HG03442 (cell line): ENCODE data around the gene CTSD.
"Not testable (repeated sequence)": the region's sequence is repeated elsewhere in the genome, so short reads cannot be mapped to it uniquely, and the experiment has no call there.

Source experiments
- ATAC-seq: cut with Tn5 transposase; IDR thresholded peaks from one replicate; pipeline ENCODE4 v1.9.1; 2021; ENCODE audit warnings: mild to moderate bottlenecking, moderate library complexity; ENCODE audit not compliant: unreplicated experiment

Gene CTSD

DNA sequence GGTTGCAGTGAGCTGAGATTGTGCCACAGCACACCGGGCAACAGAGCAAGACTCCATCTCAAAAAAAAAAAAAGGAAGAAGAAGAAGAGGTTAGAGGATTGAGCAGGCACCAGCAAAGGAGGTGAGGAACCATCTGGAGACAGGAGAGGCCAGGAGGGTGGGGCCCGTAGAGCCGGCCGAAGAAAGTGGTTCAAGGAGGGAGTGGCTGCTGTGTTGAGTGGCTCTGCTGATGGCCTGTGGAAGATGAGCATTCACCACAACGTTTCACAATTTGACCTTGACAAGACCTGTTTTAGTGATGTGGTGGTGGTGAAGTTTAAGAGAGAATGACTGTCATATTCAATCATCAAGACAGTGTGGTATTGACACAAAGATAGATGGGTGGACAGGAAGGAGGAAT is 6.8 kb upstream of the CTSD start:
- ATAC-seq: no peak

GRCh38 chr11:1770061-1770460 is 6.3 kb upstream of the CTSD start:
- no peak for ATAC-seq

DNA sequence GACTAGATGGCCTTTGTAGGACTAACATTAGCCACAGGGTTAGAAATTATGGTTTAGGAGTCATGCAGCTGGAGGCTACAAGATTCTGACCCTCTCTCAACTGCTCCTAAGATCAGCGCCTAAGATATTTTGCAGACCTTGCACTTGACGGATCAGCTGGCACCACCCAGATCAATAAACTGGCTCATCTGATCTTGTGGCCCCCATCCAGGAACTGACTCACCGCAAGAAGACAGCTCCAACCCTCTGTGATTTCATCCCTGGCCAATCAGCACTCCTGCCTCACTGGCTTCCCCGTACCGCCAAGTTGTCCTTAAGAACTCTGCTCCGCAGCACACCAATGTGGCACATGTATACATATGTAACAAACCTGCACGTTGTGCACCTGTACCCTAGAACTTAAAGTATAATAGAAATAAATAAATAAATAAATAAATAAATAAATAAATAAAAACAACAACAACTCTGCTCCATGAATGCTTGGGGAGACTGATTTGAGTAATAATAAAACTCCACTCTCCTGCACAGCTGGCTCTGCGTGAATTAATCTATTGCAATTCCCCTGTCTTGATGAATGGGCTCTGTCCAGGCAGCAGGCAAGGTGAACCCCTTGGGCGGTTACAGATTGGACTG is 5.7 kb upstream of the CTSD start:
- ATAC-seq: not testable (repeated sequence)

- ATAC-seq: no peak
Observed at GRCh38 chr11:1768141-1768469, 4.4 kb upstream of the CTSD start.

DNA sequence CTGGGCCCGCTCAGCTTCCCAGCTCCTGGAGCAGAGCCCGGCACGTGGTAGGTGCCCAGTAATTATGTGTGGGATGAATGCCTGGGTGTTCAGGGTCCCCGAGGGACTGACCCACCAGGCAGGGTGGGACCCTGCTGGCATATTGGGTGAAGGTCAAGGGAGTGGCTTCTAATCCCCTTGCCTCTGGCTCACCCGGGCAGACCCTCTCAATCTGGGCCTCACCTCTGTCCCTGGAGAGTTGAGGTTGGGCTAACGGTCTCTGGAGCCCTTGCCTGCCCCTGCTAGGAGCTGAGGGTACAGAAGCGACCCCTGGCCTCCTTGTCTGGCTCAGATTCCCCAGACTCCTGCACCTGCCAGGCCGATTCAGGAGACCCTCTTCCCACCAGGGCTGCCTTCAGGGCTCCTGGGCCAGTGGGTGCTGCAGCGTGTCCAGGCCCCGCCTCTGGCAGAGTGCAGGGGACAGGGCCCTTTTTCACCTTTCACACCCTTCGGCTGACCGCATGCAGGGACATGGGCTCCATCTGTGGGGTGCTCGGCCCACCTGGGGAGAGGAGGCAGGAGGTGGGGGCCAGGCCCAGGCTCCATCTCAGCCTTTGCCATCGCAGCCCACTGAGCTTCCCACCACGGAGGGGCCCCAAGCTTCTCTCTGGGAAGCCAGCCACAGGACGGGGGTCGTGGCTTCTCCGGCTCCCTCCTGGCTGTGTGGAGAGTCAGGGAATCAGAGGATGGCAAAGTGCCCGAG is 3.8 kb upstream of the CTSD start:
- ATAC-seq: no peak

DNA sequence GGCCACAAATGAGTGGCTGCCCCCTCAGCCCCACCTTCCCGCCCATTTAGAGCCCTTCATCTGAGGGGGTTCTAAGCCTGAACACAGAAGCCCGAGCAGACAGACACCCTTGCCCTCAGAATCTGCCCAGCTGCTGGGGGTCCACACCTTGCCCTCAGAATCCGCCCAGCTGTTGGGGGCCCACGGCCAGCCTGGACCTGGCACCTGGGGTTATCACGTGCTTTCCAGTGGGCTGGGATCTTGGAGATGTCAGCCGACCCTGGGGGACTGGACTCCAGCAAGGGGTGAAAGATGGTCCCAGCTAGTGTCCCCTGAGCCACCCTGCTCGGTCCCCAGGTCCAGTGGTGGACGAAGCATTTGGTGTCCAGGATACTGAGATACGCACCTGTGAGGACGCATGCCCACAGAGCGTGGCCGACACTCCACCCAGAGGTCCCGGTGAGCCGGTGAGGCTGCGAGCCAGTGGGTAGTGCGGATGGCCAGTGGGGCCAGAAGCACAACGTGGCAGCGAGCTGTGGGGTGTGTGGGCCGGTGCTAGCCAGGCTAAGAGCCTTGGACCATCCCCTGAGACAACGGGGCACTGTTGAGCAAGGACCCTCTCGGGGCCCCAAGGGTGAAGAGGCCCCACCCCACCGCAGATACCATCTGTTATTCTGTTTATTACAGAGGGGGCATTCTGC is 3.1 kb upstream of the CTSD start:
- no peak for ATAC-seq

GRCh38 chr11:1765871-1766718 is 2.4 kb upstream of the CTSD start:
- ATAC-seq: no peak

- peak; percentile 23 for ATAC-seq
Observed at GRCh38 chr11:1763336-1763795, 361 bp downstream of the CTSD start.

DNA sequence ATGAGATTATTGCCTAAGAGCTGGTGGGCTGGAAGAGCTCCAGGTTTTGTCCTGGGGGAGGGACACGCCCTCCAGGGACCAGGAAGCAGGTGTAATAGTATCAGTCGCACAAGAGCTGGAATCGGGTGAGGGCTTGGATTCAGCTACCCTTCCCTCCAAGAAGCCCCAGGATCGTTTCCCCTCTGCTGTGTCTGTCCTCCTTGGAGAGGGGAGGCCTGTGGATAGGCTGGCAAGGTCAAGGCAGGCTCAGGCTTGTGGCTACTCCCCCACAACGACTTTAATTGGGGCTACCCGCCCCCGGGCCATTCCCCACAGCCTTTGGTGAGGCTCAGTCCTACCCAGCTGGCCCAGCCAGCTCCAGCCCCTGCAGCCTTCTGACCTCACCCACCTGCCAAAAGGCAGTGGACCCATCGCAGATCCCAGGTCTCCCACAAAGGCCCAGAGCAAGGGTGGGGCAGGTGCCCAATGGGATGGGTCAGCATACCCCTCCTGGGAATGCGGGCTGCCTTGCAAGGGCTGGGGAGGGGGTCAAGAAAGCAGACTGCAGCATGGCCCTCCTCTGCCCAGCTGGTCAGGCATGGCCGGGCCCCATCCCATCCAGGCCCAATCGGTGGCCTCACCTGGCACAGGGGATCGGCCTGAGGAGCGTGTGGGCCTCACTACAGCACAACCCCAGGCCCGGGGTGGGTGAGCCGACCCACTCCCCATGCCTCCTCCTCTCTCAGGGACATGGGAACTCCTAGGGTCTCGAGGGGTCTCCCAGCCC is 1.0 kb downstream of the CTSD start:
- ATAC-seq: no peak

GRCh38 chr11:1761857-1762536 is 1.7 kb downstream of the CTSD start:
- ATAC-seq: no peak

GRCh38 chr11:1761110-1761856 is 2.4 kb downstream of the CTSD start:
- no peak for ATAC-seq

GRCh38 chr11:1760351-1761109 is 3.2 kb downstream of the CTSD start:
- no peak for ATAC-seq

DNA sequence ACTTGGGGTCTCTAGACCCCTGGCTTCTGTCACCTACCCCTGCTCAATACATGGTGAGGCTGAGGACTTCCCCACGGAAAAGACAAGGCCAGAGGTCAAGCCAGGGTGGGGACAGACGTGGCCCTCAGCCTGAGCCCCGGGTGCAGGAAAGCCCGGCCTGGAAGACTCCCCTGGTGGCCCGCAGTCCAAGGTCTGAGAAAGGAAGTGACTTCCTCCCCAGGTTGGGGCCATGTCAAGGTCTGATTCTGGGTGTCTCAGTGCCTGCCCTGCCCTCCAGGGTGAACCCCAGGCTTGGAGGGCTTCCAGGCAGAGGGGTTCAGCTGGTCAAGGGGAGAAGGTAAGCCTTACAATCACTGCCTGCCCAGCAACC is 3.9 kb downstream of the CTSD start:
- ATAC-seq: no peak

DNA sequence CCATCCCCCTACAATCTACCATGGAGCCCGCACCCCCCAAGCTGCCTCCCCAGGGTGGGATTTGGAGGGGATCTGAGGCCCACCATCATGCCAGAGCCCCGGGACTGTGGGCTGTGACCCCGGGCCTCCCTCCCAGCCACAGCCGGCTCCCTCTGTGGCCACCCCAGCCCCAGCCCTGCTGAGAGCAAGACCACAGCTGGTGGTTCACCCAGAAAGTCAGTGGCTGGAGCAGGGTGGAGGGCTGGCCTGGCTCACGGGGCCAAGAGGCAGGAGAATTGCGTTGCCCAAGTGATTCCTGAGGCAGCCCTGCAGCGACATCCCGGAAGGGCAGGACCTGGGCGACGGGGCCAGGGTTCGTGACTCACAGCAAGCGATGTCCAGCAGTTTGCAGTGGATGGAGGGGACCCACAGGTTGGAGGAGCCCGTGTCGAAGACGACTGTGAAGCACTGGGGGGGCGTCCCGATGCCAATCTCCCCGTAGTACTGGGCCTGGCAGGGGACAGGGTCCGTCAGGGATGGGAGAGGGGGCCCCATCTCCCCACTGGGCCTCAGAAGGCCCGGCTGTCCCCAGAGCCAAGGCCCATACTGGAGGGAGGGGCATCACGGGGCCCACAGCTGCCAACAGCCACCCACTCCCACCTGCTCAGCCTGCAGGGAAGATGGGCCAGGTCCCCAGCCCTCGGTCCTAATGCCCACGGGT is 4.4 kb downstream of the CTSD start:
- ATAC-seq: no peak

GRCh38 chr11:1758611-1759150 is 5.0 kb downstream of the CTSD start:
- ATAC-seq: no peak

GRCh38 chr11:1757861-1758610 is 5.7 kb downstream of the CTSD start:
- ATAC-seq: no peak
